ENCODE measurements around the gene MRGPRF. TPM values are rescaled to one million over a fixed set of nuclear protein-coding genes. Genes with fewer than 3 reads are reported as not detected.

MRGPRF gene
- total and polyA plus RNA-seq, 2 of the 8 experiments (the other 6 are each of a cell fraction or from before 2014, with no cell fraction given): 7.5 to 11.0 TPM

DNA sequence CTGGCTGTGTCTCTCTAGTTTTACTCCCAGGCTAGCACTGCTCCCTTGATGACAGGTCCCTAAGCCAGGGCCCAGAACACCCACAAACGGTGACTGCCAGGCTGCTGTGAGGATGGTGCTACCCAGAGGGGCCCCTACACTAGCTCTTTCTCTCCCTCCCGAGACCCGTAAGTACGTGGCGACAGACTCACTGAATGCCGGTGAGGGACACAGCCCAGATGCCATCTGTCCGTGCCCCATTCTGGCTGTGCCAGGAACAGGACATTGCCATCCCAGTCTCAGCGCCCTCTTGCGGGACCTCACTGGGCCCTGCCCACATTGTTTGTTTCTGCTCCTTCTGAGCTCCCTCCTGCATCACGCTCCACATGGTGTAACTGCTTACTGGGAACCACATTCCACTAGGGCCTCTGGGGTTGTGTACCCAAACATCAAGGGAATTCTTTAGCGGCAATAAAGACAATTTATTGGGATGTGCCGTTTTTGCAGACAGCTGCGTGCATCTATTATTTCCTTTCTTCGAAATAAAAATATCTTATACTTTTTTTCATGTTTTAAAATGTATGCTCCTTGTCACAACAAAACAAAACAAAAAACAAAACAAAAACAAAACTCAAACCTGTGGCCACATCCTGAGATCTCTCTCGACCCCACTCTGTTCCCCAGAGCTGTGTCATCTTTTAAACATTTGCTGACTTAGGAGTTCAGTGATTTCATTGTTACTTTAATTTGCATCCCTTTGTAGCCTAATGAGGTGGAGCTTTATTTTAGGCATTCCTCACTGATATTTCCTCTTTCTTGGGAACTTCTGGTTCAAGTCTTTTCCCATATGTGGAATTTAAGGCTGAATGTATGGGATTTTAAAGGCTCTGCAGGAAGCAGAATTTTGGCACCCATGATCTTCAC lies 31.3 kb upstream of the MRGPRF start (continued):
- TF ChIP-seq RXRA (IDR thresholded peaks at IDR 0.05; ENCODE audit: insufficient read depth, low read depth, low read length): no peak
- TF ChIP-seq, protein P1, sequence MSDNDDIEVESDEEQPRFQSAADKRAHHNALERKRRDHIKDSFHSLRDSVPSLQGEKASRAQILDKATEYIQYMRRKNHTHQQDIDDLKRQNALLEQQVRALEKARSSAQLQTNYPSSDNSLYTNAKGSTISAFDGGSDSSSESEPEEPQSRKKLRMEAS (IDR thresholded peaks at IDR 0.05): peak; percentile 67
- TF ChIP-seq CHD1 (IDR thresholded peaks at IDR 0.05; ENCODE audit: low read depth, low read length): no peak
- TF ChIP-seq ASH2L (IDR thresholded peaks at IDR 0.05; ENCODE audit: low read length): peak; percentile 37
- peak; percentile 28; the same call in 1 of the 2 replicates for TF ChIP-seq JUND (IDR thresholded peaks at IDR 0.05; ENCODE audit: low read length)
- TF ChIP-seq NRF1 (IDR thresholded peaks at IDR 0.05; ENCODE audit: low read depth, low read length): no peak
- peak; percentile 47 to 58 for TF ChIP-seq RAD21 (IDR thresholded peaks at IDR 0.05 in 1 of 2, conservative IDR thresholded peaks at IDR 0.05 in 1 of 2; ENCODE audit: low read depth in 2 of 2, low read length in 2 of 2)
- TF ChIP-seq SAP30 (IDR thresholded peaks at IDR 0.05; ENCODE audit: insufficient read depth, insufficient replicate concordance, low read length): no peak
- no peak for TF ChIP-seq GTF2F1 (IDR thresholded peaks at IDR 0.05; ENCODE audit: borderline replicate concordance, low read depth, low read length)
- TF ChIP-seq TEAD4 (IDR thresholded peaks at IDR 0.05; ENCODE audit: low read depth, low read length): peak; percentile 88
- no peak for TF ChIP-seq EZH2 (IDR thresholded peaks at IDR 0.05; ENCODE audit: low read depth, low read length, severe bottlenecking)

Measured in H1 (cell line).